Activated T-helper 9 cell treated with anti-CD3 and anti-CD28 coated beads, Interleukin-2, amount 50 U/mL, for 16 hours (primary cell): ENCODE measurements around the gene BBC3.
A peak's percentile ranks its signal among the peaks of the same experiment; 100 is the strongest.
"Not testable (repeated sequence)": the region's sequence is repeated elsewhere in the genome, so short reads cannot be mapped to it uniquely, and the experiment has no call there.

Experiments
- DNase-seq: peaks from one replicate; pipeline ENCODE4 v3.0.0-alpha.2; 2020; ENCODE audit warnings: low read depth

The BBC3 gene

GRCh38 chr19:47230921-47231214 is at the start of gene BBC3:
Gene BBC3, minus strand, starts transcription at chr19:47231199. Its CDS starts 2,768 bp downstream, at chr19:47228431.
- no peak for DNase-seq

- no peak for DNase-seq
Observed at GRCh38 chr19:47280183-47280797, 49.3 kb upstream of the BBC3 start.

DNA sequence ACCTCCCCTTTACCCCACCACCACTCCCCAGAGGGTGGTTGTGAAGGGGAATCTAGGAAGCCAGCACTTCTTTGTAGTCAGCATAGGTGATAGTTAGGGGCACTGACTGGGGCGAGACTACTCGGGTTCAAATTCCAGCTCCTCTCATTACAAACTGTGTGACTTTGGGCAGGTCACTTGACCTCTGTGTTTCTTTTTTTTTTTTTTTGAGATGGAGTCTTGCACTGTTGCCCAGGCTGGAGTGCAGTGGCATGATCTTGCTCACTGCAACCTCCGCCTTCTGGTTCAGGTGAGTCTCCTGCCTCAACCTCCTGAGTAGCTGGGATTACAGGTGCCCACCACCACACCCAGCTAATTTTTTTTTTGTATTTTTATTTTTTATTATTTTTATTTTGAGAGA is 45.5 kb upstream of the BBC3 start:
- DNase-seq, result not testable (repeated sequence)

GRCh38 chr19:47275791-47276461 is 44.9 kb upstream of the BBC3 start:
- DNase-seq, result no peak

GRCh38 chr19:47274891-47275761 is 44.1 kb upstream of the BBC3 start:
- no peak for DNase-seq

- DNase-seq, result peak; percentile 100
Observed at GRCh38 chr19:47274071-47274890, 43.3 kb upstream of the BBC3 start, which contains the start of gene INAFM1. Gene INAFM1, plus strand, starts transcription at chr19:47274885. Its CDS starts 35 bp downstream, at chr19:47274920.

DNA sequence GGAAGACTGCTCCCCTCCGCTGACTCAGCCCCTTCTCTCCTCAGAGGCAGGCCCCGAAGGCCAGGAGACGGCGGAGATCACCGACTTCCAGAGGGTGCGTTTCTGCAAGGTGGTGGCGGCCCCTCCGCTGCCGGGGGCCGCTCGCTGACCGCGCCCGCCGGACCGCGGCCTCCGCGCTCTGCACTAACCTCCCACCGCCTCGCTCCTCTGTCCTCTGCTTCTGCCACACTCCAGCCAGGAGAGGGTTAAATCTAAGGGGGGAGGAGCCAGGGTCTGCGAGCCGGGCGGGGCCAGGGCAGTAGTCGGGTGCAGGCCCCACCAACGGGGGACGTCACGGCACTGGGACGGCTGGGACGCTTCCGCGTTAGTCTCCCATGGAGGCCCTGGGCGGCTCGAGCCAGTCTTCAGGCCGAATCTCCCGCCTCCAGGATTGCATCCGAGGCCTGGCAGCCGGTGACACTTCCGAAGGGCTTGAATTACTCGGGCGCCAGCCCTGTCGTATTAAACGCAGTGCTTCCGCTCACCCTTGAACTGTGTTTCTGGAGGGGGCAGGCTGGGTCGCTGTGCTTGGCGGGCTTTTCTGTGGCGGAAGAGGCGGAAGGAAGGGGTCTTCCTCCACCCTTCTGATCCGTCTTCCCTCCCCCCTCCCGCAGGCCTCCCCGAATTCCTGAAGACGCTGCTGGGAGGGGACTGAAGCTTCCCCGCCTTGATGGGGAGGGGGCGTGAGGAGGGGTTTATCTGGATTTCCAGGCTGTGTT is 42.5 kb upstream of the BBC3 start:
- peak; percentile 79 for DNase-seq

- DNase-seq, result peak; percentile 36
Observed at GRCh38 chr19:47272448-47273312, 41.7 kb upstream of the BBC3 start.

DNA sequence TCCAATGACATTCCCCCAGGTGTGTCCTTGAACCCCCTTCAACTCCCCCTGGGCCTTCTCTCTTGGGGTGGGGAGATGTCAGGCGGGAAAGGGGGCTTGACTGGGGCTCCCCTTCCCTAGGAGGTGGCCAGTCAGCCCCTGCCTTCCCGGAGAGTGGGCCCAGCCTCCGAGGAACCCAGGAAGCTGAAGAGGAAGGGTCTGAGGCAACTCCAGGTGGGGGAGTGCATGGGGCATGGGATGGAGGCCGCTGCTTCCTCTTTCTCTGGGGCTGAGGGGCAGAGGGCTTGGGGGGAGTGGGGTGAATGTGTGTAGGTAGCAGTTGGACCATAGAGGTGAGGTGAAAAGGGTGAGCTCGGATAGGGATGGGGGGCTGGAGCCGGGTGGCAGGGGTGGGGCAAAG is 41.0 kb upstream of the BBC3 start:
- no peak for DNase-seq

- no peak for DNase-seq
Observed at GRCh38 chr19:47270408-47270807, 39.4 kb upstream of the BBC3 start.

DNA sequence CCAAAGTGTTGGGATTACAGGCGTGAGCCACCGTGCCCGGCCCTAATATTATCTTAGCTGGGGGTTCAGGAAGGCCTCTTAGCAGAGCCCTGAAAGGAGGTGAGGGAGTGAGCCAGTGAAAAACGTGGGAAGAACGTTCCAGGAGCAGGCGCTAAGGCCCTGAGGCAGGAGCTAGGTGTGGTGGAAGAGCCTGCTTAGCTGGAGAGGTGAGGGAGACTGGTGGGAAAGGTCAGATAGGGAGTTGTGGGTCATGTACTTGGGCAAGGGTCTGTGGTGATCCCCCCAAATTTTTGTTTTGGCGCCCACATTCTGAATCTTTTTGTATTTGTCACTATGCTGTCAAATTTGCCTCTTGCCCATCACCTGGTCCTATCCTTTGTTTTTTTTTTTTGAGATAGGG is 38.6 kb upstream of the BBC3 start:
- DNase-seq, result no peak

GRCh38 chr19:47268028-47268427 is 37.0 kb upstream of the BBC3 start:
- DNase-seq, result no peak

DNA sequence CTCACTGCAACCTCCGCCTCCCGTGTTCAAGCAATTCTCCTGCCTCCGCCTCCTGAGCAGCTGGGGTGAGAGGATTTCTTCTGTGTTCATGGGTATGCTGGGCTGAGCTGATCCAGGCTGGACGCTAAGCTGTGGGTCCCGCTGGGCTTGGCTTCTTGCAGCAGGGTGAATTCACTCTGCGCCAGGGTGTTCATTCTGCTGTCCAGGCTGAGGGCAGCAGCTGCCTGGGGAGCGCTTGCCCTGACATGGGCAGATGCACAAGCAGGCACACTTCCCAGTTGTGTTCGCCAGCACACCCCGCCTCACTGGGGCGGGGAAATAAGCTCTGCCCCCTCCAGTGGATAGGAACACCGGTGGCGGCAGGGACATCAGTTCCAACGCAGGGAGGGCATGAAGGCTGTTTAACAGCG is 36.4 kb upstream of the BBC3 start:
- DNase-seq, result no peak

DNA sequence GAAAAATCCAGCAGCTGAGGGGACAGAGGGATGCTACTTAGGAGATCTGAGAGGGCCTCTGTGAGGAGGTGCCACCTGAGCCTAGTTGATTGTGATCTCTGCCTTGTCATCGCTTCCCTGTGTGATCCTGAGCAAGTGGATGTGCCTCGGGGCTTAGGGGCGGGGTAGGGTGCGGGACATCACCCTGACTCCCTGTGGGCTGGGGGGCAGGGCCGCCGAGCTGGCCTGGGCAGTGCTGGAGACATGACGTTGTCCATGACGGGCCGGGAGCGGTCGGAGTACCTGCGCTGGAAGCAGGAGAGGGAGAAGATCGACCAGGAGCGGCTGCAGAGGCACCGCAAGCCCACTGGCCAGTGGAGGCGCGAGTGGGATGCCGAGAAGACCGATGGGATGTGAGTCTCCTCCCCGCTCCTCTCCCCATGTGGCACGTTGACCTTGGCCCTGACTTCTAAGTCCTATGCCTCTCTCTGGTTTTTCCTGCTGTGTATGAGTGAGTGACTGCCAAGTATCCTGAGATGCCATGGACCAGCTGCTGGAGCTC is 35.5 kb upstream of the BBC3 start:
- DNase-seq, result no peak

GRCh38 chr19:47264629-47265028 is 33.6 kb upstream of the BBC3 start:
- DNase-seq, result no peak

DNA sequence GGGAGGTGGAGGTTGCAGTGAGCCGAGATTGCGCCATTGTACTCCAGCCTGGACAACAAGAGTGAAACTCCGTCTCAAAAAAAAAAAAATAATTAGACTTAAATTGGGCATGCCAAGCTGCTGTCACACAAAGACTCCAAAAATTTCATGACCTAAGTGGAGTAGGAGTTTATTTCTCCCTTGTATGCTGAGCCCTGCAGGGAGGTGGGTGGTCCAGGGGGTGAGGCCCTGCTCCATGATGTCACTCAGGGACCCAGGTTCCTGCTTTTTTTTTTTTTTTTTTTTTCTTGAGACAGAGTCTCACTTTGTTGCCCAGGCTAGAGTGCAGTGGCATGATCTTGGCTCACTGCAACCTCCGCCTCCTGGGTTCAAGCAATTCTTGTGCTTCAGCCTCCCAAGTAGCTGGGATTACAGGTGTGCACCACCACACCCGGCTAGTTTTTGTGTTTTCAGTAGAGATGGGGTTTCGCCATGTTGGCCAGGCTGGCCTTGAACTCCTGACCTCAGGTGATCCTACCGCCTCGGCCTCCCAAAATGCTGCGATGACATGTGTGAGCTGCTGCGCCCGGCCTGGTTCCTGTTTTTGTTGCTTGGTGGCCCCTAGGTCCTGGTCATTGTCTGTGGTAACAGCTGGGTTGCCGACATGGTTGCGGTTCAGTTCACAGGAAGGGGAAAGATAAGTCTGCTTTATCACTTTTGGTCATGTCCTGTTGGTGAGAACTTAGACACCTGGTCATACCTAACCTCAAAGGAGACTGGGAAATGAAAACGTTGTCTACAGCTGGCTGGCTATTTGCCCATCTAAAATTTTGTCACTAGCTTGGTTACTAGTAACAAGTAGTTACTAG is 31.2 kb upstream of the BBC3 start:
- DNase-seq, result not testable (repeated sequence)

DNA sequence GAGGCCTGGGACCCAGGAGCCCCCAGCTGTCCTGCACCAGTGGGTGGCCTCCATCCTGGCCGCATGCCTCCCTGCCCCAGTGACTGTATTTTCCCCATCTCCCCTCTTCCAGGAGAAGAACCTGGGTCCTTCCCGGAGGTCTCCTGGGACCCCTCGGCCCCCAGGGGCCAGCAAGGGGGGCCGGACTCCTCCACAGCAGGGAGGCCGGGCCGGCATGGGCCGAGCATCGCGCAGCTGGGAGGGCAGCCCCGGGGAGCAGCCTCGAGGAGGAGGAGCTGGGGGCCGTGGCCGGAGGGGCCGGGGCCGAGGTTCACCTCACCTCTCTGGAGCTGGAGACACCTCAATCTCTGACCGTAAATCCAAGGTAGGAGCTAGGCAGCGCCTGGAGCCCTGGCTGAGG is 29.5 kb upstream of the BBC3 start:
- DNase-seq, result no peak

- DNase-seq, result no peak
Observed at GRCh38 chr19:47258895-47259555, 28.0 kb upstream of the BBC3 start.

DNA sequence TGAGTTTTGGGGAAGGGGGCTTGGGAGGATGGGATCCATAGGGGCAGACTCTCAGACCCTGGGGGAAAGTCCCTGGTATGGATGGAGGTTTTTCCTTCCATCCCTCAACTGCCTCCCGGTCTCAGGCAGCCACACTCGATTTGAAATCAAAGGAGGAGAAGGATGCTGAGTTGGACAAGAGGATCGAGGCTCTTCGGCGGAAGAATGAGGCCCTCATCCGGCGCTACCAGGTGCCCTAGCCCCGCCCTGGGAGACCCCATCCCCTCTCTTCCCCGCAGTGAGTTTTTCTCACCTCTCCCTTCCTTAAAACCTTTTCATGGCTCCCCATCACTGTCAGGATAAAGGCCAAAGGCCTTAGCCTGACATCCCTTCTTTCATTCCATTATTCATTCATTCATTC is 27.4 kb upstream of the BBC3 start:
- no peak for DNase-seq
